ENCODE data around the gene PPP1R3E.

DNA sequence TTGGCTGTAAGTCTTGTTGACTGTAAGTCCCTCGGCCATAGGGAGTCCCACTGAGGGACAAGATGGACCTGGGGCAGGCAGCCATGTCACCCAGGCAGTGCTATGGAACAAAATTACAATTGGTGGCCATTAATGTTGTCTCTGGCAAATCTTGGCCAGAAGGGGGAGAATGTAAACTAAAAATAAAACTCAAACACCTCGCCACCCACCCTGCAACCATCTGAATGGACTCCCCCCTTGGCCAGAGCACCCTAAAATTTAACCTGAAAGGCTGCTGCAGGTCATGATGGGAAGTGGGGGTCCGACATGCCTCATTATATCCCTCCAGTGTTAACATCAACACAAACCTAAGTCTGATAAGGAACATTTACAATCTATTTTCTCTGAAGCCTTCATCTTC, 41.8 kb upstream of the PPP1R3E start:
- TF ChIP-seq, protein P1, sequence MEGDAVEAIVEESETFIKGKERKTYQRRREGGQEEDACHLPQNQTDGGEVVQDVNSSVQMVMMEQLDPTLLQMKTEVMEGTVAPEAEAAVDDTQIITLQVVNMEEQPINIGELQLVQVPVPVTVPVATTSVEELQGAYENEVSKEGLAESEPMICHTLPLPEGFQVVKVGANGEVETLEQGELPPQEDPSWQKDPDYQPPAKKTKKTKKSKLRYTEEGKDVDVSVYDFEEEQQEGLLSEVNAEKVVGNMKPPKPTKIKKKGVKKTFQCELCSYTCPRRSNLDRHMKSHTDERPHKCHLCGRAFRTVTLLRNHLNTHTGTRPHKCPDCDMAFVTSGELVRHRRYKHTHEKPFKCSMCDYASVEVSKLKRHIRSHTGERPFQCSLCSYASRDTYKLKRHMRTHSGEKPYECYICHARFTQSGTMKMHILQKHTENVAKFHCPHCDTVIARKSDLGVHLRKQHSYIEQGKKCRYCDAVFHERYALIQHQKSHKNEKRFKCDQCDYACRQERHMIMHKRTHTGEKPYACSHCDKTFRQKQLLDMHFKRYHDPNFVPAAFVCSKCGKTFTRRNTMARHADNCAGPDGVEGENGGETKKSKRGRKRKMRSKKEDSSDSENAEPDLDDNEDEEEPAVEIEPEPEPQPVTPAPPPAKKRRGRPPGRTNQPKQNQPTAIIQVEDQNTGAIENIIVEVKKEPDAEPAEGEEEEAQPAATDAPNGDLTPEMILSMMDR (IDR thresholded peaks at IDR 0.05): no peak
- no peak for TF ChIP-seq POLR2A (IDR thresholded peaks at IDR 0.05)

All from Peyer's patch (tissue), 4 donors.